HepG2 (cell line): ENCODE results near the gene RHOV. TPM values are rescaled to one million over a fixed set of nuclear protein-coding genes. Genes with fewer than 3 reads are reported as not detected.
A peak's percentile ranks its signal among the peaks of the same experiment; 100 is the strongest.

ENCODE experiments used
- ARNTL ChIP-seq: sonication (generic); formaldehyde crosslinking; IDR thresholded peaks from 2 replicates; pipeline ENCODE4 v1.4.0; 2020; ENCODE audit warnings: mild to moderate bottlenecking, missing genetic modification reagents
- ATRX ChIP-seq: sonication (generic); formaldehyde crosslinking; IDR thresholded peaks from 2 replicates; pipeline ENCODE4 v1.4.0; 2020; ENCODE audit warnings: missing genetic modification reagents, borderline replicate concordance
- DMTF1 ChIP-seq: sonication (generic); formaldehyde crosslinking; IDR thresholded peaks from 2 replicates; pipeline ENCODE4 v1.4.0; 2020; ENCODE audit warnings: mild to moderate bottlenecking, missing genetic modification reagents
- KAT8 ChIP-seq: IDR thresholded peaks from 2 replicates; pipeline ENCODE4 v1.6.1; 2016; ENCODE audit warnings: missing genetic modification reagents, missing compliant biosample characterization
- KLF12 ChIP-seq: sonication (generic); formaldehyde crosslinking; IDR thresholded peaks from 2 replicates; pipeline ENCODE4 v1.4.0; 2020; ENCODE audit warnings: missing genetic modification reagents, borderline replicate concordance
- MIXL1 ChIP-seq: IDR thresholded peaks from 2 replicates; pipeline ENCODE4 v1.6.1; 2016
- NFYC ChIP-seq: IDR thresholded peaks from 2 replicates; pipeline ENCODE4 v1.6.1; 2016; ENCODE audit warnings: missing genetic modification reagents, missing compliant biosample characterization
- SNAPC2 ChIP-seq: sonication (generic); formaldehyde crosslinking; IDR thresholded peaks from 2 replicates; pipeline ENCODE4 v1.8.1; 2022; ENCODE audit warnings: mild to moderate bottlenecking, missing genetic modification reagents
- TAF1 ChIP-seq: sonication (generic); formaldehyde crosslinking; IDR thresholded peaks from 2 replicates; pipeline ENCODE4 v1.4.0; 2020; ENCODE audit warnings: missing genetic modification reagents
- TAF15 ChIP-seq: fragments of 200-400 bp; formaldehyde crosslinking; IDR thresholded peaks from one replicate; pipeline ENCODE4 v1.6.1; 2018; ENCODE audit warnings: mild to moderate bottlenecking, low read depth, low read length; ENCODE audit not compliant: poor library complexity, severe bottlenecking
- TEAD3 ChIP-seq: optimal IDR thresholded peaks from 2 replicates; pipeline ENCODE3; 2016; ENCODE audit warnings: borderline replicate concordance
- ZNF143 ChIP-seq: sonication (generic); formaldehyde crosslinking; IDR thresholded peaks from 2 replicates; pipeline ENCODE4 v1.4.0; 2020; ENCODE audit warnings: missing genetic modification reagents
- ZNF207 ChIP-seq: fragments of 450-650 bp; IDR thresholded peaks from 2 replicates; pipeline ENCODE4 v1.6.1; 2016; ENCODE audit warnings: antibody characterized with exemption, borderline replicate concordance
- ZNF232 ChIP-seq: sonication (generic); formaldehyde crosslinking; IDR thresholded peaks from 2 replicates; pipeline ENCODE4 v1.4.0; 2020; ENCODE audit warnings: missing genetic modification reagents, borderline replicate concordance
- ZNF282 ChIP-seq: fragments of 450-650 bp; IDR thresholded peaks from 2 replicates; pipeline ENCODE4 v1.6.1; 2018; ENCODE audit not compliant: partially characterized antibody
- ZNF382 ChIP-seq: sonication (generic); formaldehyde crosslinking; IDR thresholded peaks from 2 replicates; pipeline ENCODE4 v1.5.0; 2020; ENCODE audit warnings: missing genetic modification reagents, mild to moderate bottlenecking, borderline replicate concordance
- ZNF431 ChIP-seq: sonication (generic); formaldehyde crosslinking; IDR thresholded peaks from 2 replicates; pipeline ENCODE4 v1.9.0; 2022; ENCODE audit warnings: missing genetic modification reagents, low read depth, mild to moderate bottlenecking, borderline replicate concordance
- ZNF451 ChIP-seq: sonication (generic); formaldehyde crosslinking; IDR thresholded peaks from 2 replicates; pipeline ENCODE4 v1.5.0; 2020; ENCODE audit warnings: mild to moderate bottlenecking, missing genetic modification reagents
- ZNF589 ChIP-seq: sonication (generic); formaldehyde crosslinking; conservative IDR thresholded peaks from 2 replicates; pipeline ENCODE4 v1.8.0; 2022; ENCODE audit warnings: mild to moderate bottlenecking, moderate library complexity, missing genetic modification reagents
- ZNF770 ChIP-seq: sonication (generic); formaldehyde crosslinking; IDR thresholded peaks from 2 replicates; pipeline ENCODE4 v1.5.0; 2020; ENCODE audit warnings: mild to moderate bottlenecking, missing genetic modification reagents
- ZNF772 ChIP-seq: sonication (generic); formaldehyde crosslinking; IDR thresholded peaks from 2 replicates; pipeline ENCODE4 v1.5.0; 2020; ENCODE audit warnings: mild to moderate bottlenecking, missing genetic modification reagents
- ZNF841 ChIP-seq: sonication (generic); formaldehyde crosslinking; IDR thresholded peaks from 2 replicates; pipeline ENCODE4 v1.8.1; 2023; ENCODE audit warnings: missing genetic modification reagents, borderline replicate concordance
- polyA plus RNA-seq, 8 experiments: library from polyadenylated mRNA; depleted of rRNA in 3 of 8; stranded (reverse) in 7 of 8; unstranded in 1 of 8; fragments of >200 nt; fragmentation: Illumina TruSeq in 4 of 8; extraction: Trizol in 4 of 8; gene quantifications; 2 replicates each; pipeline versions ENCODE4 v1.2.1 to v1.2.3, GENCODE V29; 2011 to 2016; ENCODE audit warnings: low read depth in 4 of 8, missing spikeins in 1 of 8, mixed read lengths in 1 of 8; ENCODE audit not compliant: insufficient read depth in 1 of 8
- total RNA-seq, 5 experiments: library from RNA; depleted of rRNA; stranded (reverse); fragments of >200 nt; fragmentation: Illumina TruSeq; extraction: Trizol; gene quantifications; 2 replicates each; pipeline ENCODE4 v1.2.3, GENCODE V29; 2016; ENCODE audit warnings: low read depth in 1 of 5
- TF ChIP-seq, protein P1 (sequence below): sonication (generic); formaldehyde crosslinking; IDR thresholded peaks from 2 replicates; pipeline ENCODE4 v1.8.0; 2022; ENCODE audit warnings: missing genetic modification reagents, mild to moderate bottlenecking, moderate library complexity, borderline replicate concordance
- TF ChIP-seq, protein P2 (sequence below): sonication (generic); formaldehyde crosslinking; IDR thresholded peaks from 2 replicates; pipeline ENCODE4 v1.8.0; 2022; ENCODE audit warnings: low read depth, missing genetic modification reagents

Gene RHOV
- total and polyA plus RNA-seq, 2 of the 13 experiments (the other 11 are each of a cell fraction or from before 2014, with no cell fraction given) = 0.17 to 0.18 TPM

GRCh38 chr15:40918799-40919392 lies 44.9 kb upstream of the RHOV start (continued):
- TF ChIP-seq DMTF1 (CRISPR knock-in tag) (no peak), ZNF772 (CRISPR knock-in tag) (no peak), ATRX (CRISPR knock-in tag) (no peak), TAF15 (no peak), NFYC (CRISPR knock-in tag) (no peak), ZNF382 (CRISPR knock-in tag) (no peak), ZNF451 (CRISPR knock-in tag) (no peak), ZNF232 (CRISPR knock-in tag) (no peak), ZNF841 (no peak), TEAD3 (no peak), KAT8 (CRISPR knock-in tag) (peak; percentile 68; the same call in 1 of the 2 replicates), MIXL1 (CRISPR knock-in tag) (no peak), ZNF770 (no peak), SNAPC2 (CRISPR knock-in tag) (no peak), KLF12 (CRISPR knock-in tag) (no peak), ZNF431 (CRISPR knock-in tag) (no peak), ZNF207 (no peak), ZNF589 (CRISPR knock-in tag) (no peak), ARNTL (no peak), ZNF282 (no peak), TAF1 (CRISPR knock-in tag) (no peak), ZNF143 (no peak)
- TF ChIP-seq, protein P1, sequence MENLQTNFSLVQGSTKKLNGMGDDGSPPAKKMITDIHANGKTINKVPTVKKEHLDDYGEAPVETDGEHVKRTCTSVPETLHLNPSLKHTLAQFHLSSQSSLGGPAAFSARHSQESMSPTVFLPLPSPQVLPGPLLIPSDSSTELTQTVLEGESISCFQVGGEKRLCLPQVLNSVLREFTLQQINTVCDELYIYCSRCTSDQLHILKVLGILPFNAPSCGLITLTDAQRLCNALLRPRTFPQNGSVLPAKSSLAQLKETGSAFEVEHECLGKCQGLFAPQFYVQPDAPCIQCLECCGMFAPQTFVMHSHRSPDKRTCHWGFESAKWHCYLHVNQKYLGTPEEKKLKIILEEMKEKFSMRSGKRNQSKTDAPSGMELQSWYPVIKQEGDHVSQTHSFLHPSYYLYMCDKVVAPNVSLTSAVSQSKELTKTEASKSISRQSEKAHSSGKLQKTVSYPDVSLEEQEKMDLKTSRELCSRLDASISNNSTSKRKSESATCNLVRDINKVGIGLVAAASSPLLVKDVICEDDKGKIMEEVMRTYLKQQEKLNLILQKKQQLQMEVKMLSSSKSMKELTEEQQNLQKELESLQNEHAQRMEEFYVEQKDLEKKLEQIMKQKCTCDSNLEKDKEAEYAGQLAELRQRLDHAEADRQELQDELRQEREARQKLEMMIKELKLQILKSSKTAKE (CRISPR knock-in tag) = no peak
- TF ChIP-seq, protein P2, sequence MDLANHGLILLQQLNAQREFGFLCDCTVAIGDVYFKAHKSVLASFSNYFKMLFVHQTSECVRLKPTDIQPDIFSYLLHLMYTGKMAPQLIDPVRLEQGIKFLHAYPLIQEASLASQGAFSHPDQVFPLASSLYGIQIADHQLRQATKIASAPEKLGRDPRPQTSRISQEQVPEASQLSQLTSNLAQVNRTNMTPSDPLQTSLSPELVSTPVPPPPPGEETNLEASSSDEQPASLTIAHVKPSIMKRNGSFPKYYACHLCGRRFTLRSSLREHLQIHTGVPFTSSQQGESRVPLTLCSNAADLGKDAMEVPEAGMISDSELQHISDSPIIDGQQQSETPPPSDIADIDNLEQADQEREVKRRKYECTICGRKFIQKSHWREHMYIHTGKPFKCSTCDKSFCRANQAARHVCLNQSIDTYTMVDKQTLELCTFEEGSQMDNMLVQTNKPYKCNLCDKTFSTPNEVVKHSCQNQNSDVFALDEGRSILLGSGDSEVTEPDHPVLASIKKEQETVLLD (CRISPR knock-in tag) = no peak
